KMS-11 (cell line): ENCODE measurements around the gene KIF2A.

Source experiments
- H2AFZ ChIP-seq: fragments of 200-600 bp; sonication (generic); 2 replicates; pipeline ENCODE4 v1.6.1; 2016; ENCODE audit warnings: antibody characterized with exemption, mixed run types, low read depth
- H3K27ac ChIP-seq: fragments of 200-600 bp; sonication (generic); 2 replicates; pipeline ENCODE4 v1.6.1; 2016; ENCODE audit warnings: mild to moderate bottlenecking, mixed run types
- H3K27me3 ChIP-seq: fragments of 200-600 bp; sonication (generic); 2 replicates; pipeline ENCODE4 v1.6.1; 2017; ENCODE audit warnings: mild to moderate bottlenecking, low read depth, mixed run types, moderate library complexity; ENCODE audit not compliant: insufficient read depth
- H3K36me3 ChIP-seq: fragments of 200-600 bp; sonication (generic); 2 replicates; pipeline ENCODE4 v1.6.1; 2017; ENCODE audit warnings: mild to moderate bottlenecking, mixed run types; ENCODE audit not compliant: insufficient read depth
- H3K4me1 ChIP-seq: fragments of 200-600 bp; sonication (generic); 2 replicates; pipeline ENCODE4 v1.6.1; 2016; ENCODE audit warnings: mild to moderate bottlenecking, low read depth, mixed run types; ENCODE audit not compliant: poor library complexity, severe bottlenecking
- H3K4me2 ChIP-seq: fragments of 200-600 bp; sonication (generic); 2 replicates; pipeline ENCODE4 v1.7.0; 2016; ENCODE audit warnings: mild to moderate bottlenecking, mixed run types
- H3K4me3 ChIP-seq: fragments of 200-600 bp; sonication (generic); IDR thresholded peaks from 2 replicates; pipeline ENCODE4 v1.6.1; 2017; ENCODE audit warnings: low read depth, low read length, mixed read lengths; ENCODE audit not compliant: insufficient read depth
- H3K79me2 ChIP-seq: fragments of 200-600 bp; sonication (generic); 2 replicates; pipeline ENCODE4 v1.6.1; 2016; ENCODE audit warnings: low read depth, mixed run types; ENCODE audit not compliant: insufficient read depth
- H3K9ac ChIP-seq: fragments of 200-600 bp; sonication (generic); 2 replicates; pipeline ENCODE4 v1.6.1; 2016; ENCODE audit warnings: mild to moderate bottlenecking, mixed run types
- H4K20me1 ChIP-seq: fragments of 200-600 bp; sonication (generic); 2 replicates; pipeline ENCODE4 v1.6.1; 2016; ENCODE audit warnings: mild to moderate bottlenecking, mixed run types; ENCODE audit not compliant: insufficient read depth
- TF ChIP-seq, protein P1 (sequence below): fragments of 200-600 bp; sonication (generic); conservative IDR thresholded peaks from 2 replicates; pipeline ENCODE4 v1.6.1; 2017; ENCODE audit warnings: low read depth, mild to moderate bottlenecking, antibody characterized with exemption, low read length, moderate library complexity, mixed read lengths

KIF2A gene

DNA sequence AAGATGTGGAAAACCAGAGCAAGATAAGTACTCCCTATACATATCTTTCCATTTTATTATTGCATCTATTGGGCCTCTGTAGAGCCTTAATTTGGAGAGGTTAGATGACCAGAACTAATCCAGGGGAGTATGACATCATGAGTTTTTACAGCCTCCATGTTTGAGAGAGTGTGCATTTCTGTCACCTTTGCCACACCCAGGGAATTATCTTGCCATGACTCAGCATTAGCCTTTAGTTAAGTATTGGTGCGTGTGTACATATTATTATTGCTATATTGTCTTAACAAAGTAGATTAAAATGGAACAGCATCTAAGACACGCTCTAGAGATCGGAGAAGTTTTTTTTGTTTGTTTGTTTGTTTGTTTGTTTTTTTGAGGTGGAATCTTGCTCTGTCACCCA lies 70.1 kb downstream of the KIF2A start:
- Histone ChIP-seq H3K4me3 (no peak overlapping the region), H3K27me3 (no peaks in the 10 kb centered on the region), H3K36me3 (peaks cover 6% of the 10 kb centered on the region; the same call in 1 of the 2 replicates), H3K9ac (no peak overlapping the region), H3K4me2 (no peak overlapping the region), H4K20me1 (no peaks in the 10 kb centered on the region), H3K4me1 (peaks cover 10% of the 10 kb centered on the region), H2AFZ (no peak overlapping the region), H3K79me2 (no peaks in the 10 kb centered on the region), H3K27ac (peak overlapping the region; percentile 19; the same call in 1 of the 2 replicates)
- TF ChIP-seq, protein P1, sequence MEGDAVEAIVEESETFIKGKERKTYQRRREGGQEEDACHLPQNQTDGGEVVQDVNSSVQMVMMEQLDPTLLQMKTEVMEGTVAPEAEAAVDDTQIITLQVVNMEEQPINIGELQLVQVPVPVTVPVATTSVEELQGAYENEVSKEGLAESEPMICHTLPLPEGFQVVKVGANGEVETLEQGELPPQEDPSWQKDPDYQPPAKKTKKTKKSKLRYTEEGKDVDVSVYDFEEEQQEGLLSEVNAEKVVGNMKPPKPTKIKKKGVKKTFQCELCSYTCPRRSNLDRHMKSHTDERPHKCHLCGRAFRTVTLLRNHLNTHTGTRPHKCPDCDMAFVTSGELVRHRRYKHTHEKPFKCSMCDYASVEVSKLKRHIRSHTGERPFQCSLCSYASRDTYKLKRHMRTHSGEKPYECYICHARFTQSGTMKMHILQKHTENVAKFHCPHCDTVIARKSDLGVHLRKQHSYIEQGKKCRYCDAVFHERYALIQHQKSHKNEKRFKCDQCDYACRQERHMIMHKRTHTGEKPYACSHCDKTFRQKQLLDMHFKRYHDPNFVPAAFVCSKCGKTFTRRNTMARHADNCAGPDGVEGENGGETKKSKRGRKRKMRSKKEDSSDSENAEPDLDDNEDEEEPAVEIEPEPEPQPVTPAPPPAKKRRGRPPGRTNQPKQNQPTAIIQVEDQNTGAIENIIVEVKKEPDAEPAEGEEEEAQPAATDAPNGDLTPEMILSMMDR = no peak

DNA sequence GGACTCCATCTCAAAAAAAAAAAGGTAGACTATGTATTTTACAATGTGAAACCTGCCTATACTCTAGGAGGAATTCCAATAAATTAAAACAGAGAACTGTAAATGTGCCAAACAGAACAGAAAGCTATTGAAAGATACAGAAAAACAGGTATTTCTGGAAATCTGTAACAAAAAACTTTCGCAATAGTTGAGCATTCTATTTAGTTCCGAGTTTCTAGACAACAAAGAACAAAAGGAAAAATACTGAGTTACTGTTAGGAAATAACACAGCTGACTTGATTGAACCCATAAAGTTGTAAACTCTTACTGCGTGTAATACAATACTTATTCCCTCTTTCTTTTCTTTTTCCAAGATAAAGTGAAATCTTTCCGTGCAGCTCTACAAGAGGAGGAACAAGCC lies 79.1 kb downstream of the KIF2A start:
- no peaks in the 10 kb centered on the region for H3K4me1 ChIP-seq
- peaks cover 7% of the 10 kb centered on the region for H3K36me3 ChIP-seq
- TF ChIP-seq, protein P1 = no peak
- no peak overlapping the region for H3K27ac ChIP-seq
- no peaks in the 10 kb centered on the region for H4K20me1 ChIP-seq
- H3K4me2 ChIP-seq = no peak overlapping the region
- H3K79me2 ChIP-seq = no peaks in the 10 kb centered on the region
- H3K4me3 ChIP-seq = no peak overlapping the region
- H3K27me3 ChIP-seq = no peaks in the 10 kb centered on the region
- H2AFZ ChIP-seq = no peak overlapping the region
- H3K9ac ChIP-seq = no peak overlapping the region

DNA sequence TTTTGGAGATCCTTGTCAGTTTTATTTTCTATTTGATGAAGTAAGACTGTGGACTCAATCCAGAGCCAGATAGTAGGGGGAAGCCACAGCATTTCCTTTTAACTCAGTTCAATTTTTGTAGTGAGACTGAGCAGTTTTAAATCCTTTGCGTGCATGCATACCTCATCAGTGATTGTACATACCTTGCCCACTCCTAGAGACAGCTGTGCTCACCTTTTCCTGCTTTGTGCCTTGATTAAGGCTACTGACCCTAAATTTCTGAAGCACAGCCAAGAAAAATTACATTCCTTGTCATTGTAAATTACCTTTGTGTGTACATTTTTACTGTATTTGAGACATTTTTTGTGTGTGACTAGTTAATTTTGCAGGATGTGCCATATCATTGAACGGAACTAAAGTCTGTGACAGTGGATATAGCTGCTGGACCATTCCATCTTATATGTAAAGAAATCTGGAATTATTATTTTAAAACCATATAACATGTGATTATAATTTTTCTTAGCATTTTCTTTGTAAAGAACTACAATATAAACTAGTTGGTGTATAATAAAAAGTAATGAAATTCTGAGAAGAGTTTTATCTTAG lies 79.9 kb downstream of the KIF2A start:
- Histone ChIP-seq H3K36me3 (peaks cover 10% of the 10 kb centered on the region), H3K9ac (no peak overlapping the region), H3K4me2 (no peak overlapping the region), H4K20me1 (no peaks in the 10 kb centered on the region), H3K27ac (no peak overlapping the region), H2AFZ (no peak overlapping the region), H3K27me3 (no peaks in the 10 kb centered on the region), H3K4me3 (no peak overlapping the region), H3K79me2 (no peaks in the 10 kb centered on the region), H3K4me1 (no peaks in the 10 kb centered on the region)
- TF ChIP-seq, protein P1 = no peak

DNA sequence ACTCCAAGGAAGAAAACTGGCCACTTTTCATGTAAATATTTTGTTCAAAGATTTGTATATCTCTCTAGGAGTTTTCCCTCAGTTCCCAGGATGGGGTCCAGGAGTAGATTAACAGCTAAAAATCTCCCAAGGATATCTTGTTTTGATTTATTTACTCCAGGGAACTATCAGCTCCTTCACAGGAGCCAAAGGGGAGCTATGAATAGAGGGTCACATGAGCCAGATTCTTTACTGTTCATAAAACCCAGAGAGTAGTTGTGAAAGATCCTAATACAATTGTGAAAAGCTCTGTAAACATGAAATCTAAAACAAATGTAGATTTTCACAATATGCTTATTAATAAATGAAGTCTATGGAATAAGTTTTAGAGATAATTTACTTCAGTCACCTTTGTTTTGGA lies 80.8 kb downstream of the KIF2A start:
- Histone ChIP-seq H3K4me1 (no peaks in the 10 kb centered on the region), H3K4me2 (no peak overlapping the region), H3K79me2 (no peaks in the 10 kb centered on the region), H3K4me3 (no peak overlapping the region), H4K20me1 (no peaks in the 10 kb centered on the region), H3K9ac (no peak overlapping the region), H3K27ac (no peak overlapping the region), H3K27me3 (no peaks in the 10 kb centered on the region), H3K36me3 (peaks cover 10% of the 10 kb centered on the region), H2AFZ (no peak overlapping the region)
- TF ChIP-seq, protein P1 = no peak
